HG03457 (cell line): ENCODE measurements around the gene BMP2K.

ENCODE experiments used
- ATAC-seq: cut with Tn5 transposase; IDR thresholded peaks from one replicate; pipeline ENCODE4 v1.9.1; 2021; ENCODE audit warnings: moderate number of reproducible peaks; ENCODE audit not compliant: unreplicated experiment

BMP2K gene

DNA sequence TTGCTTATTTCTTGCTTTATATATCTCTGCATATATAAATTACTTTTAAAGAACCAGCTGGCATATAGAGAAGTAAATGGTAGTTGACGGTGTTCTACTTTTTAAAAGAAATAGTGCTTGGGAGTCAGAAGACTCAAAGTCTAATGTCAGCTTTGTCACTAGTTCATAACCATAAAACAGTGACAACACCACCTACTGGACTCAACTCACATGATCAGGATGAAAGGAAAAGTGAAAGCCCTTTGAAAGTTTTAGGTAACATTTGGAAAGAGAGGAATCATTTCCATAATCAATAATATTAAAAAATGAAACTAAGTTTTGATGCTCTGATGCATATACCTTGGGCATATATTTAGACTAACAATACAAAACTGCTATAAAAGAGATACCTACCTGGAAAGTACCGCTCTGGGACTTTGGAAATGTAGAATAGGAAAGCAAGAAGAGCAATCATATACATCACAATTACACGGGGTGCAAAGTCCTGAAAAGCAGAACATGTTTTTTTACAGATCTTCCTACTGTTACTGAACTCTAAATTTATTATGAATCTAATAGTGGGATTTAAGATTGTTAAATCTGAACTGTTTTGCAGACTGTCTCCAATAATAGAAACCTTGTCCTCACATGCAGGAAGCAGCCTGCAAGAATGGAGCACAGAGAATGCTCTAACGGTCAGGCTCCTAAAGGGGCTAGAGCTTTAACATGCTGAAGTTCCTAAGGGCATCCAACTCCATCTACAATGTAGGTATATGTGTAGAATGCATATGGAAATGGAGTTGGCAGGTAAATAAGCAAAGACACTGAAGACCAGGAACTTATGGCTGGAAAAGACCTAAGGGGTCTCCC is 147.5 kb downstream of the BMP2K start:
- ATAC-seq: no peak

DNA sequence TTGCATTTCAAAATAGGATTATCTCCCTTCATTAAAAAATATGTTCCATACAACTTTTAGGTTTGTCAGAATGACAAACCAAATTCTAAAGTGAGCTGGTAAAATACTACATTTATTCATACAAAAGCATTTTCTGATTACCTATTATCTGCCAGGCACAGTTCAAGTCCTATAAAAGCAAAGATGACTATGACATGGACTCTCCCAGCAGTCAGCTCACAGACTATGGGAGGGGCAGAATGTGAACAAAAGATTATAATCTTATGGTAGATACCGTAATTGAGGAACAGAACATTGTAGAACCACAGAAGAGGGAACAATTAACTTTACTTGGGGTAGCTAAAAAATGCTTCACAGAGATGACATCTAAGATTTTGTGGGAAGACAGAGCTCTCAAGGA is 150.7 kb downstream of the BMP2K start:
- ATAC-seq: no peak

DNA sequence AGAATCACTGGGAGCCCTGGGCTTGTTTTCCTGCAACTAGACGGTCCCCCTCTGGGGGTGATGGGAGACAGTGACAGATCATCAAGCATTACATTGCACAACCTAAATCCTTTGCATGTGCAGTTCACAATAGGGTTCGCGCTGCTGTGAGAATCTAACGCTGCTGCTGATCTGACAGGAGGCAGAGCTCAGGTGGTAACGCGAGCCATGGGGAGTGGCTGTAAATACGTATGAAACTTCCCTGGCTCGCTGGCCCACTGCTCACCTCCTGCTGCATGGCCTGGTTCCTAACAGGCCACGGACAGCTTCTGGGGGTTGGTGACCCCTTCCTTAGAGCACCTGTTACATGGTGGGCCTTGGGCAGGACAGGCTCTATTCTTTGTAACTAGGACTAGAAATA is 152.7 kb downstream of the BMP2K start:
- no peak for ATAC-seq

DNA sequence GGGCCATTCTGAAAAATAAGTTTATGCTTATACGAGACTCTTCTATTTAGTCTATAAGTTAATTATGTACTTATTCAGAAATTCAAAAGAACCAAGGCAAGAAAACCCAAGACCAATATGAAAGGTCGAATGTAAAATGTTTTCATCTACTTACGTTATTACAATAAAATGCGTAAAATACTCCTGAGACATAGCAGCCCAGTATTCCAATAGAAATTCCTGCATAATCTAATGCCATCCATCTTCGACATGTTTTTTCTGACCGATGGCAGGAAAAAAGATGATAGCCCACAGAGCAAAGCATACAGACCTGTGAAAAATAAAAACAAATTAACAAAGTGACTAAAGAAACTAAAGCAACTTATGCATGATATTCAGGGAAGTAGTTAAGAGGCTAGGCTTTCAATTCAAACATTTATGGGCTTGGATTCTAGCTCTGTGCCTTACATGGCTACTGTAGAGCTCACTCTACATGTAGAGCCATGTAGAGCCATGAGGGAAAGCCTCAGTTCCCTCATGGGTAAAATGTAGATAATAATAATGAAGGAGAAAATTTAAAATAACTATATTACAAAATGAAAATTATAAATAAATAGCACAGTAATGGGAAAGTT is 154.0 kb downstream of the BMP2K start:
- ATAC-seq: no peak

DNA sequence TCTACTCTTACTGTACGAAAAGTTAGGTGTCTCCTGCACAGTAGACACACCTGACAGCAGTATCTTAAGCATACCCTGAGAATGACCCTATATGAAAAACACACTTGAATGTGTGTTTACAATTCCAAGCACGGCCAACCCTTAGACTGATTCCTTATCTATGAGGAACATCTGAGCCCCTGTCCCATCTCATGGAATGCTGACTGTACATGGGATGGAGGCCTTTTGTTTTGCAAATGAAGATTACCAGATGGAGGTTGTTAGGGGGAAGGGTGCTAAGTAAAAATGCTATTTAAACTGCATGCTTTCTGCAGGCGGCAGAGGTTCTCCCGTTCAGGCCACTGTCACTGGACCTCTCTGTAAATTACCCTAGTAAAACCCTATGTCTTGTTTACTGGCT is 160.8 kb downstream of the BMP2K start:
- ATAC-seq: no peak

DNA sequence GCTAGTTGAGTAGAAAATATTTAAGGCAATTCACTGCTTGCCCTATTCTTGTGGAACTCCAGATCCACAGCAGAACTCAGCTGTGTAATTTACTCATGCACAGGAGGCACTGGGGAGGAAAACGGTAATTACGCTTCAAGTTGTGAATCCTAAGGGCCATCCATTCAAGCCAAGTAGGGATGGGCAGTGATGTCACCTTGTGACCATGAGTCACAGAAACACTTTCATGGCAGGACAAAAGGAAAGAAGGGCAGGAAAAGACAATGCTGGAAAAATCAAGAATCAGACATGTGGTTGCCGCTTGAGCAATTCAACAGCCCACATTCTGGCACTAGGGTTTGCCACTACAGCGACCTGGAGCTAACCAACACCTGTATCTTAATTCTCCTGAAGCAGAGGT is 161.7 kb downstream of the BMP2K start:
- no peak for ATAC-seq

DNA sequence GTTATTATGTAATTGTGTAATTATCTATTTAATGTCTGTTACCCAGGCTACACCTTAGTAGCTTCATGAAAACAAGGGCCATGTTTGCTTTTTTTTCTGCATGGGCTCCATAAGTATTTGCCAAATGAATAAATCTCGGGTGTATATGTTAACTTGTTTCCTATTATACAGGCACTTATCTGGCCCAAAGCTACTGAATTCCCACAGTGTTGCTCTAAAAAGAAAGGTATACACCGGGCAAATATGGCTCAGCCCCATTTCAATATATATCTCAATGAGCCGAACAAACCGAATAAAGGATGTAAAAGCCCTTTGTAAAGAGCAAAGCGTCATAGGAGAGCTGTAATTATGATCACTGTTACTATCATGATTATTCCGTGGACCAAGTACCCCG is 162.3 kb downstream of the BMP2K start:
- no peak for ATAC-seq

DNA sequence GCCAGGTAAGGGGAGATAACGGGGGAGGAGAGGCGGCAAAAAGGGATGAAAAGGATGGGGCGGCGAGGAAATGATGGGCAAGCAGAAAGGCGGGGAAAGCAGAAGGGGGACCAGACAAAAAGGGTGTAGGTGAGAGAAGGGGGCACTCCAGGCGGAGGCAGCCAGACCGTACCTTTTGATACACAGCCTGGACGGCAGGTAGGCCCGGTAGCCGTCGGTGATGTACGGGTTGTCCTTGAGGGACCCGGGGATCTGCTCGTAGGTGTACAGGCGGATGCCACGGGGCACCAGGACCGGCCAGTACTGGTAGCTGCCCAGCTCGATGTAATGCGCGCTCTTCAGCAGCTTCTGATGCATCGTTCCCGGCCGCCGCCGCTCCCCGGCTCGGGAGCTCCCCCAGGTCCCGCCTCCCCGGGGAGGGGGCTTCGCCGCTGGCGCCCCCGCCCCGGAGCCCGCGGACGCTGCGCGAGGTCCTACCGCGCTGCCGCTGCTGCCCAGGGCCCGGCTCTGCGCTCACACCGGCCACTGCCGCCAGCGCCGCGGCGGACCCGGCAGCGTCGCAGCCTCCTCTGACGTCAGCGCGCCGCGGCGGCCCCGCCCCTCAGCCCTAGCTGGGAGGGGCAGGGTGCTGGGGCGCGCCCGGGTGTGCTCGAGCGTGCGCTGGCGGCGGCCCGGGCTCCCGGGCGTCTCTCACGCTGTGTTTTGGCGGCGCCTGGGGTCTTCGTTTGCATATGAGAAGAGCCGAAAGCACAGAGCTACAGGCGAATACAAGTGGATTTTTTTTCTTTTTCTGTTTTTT is 162.9 kb downstream of the BMP2K start, which contains the start of gene PAQR3:
Gene PAQR3, minus strand, starts transcription at position 571 of the 799 bp plus-strand sequence. Its CDS starts 214 bp downstream, at position 357.
- peak; percentile 97 for ATAC-seq

DNA sequence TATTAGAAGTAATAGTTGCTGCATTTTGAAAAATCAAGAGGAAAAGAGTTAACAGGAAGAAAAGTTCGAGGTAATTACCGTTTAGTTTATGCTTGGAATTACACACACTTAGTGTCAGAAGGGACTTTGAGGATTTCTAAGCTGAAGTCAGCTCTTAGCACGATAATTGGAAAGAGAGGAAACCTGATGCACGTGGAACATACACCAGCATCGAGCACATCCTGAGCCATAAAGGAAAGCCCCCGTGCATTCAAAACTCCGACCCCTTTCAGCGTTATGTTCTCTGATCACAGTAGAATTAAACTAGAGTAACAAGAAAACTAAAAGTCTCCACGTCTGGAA is 163.5 kb downstream of the BMP2K start:
- ATAC-seq: peak; percentile 13

DNA sequence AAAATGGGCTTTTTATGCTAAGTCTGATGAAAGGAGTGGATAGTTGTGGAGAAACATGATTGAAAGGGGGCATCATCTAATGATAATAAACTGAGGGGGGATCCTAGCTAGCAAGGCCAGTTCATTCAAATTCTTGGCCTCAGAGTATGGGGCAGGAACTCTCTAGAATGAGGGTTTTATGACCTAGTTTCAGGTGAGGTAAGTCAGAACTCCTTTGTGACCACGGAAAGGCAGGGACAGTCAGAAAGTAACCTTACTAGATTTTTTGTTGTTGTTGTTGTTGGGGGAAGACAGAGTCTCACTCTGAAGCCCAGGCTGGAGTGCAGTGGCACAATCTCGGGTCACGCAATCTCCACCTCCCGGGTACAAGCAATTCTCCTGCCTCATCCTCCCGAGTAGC is 164.6 kb downstream of the BMP2K start:
- no peak for ATAC-seq

DNA sequence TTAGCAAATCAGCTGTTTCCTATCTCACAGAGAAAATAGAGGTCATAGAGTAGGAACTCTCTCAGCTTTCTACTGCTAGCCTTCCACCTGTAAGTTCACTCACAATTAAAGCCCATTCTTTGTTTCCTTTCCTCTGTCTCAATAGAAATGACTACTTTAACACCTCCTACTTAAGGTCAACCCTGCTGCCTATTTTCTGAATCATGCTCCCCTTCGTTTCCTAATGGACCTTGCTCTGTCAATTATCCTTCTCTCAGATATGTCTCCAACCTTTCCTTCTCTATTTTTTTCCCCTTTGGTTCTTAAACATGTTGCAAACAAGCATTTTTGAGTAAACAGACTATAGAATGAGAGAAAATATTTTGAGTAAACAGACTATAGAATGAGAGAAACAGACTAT is 168.2 kb downstream of the BMP2K start:
- ATAC-seq: no peak

DNA sequence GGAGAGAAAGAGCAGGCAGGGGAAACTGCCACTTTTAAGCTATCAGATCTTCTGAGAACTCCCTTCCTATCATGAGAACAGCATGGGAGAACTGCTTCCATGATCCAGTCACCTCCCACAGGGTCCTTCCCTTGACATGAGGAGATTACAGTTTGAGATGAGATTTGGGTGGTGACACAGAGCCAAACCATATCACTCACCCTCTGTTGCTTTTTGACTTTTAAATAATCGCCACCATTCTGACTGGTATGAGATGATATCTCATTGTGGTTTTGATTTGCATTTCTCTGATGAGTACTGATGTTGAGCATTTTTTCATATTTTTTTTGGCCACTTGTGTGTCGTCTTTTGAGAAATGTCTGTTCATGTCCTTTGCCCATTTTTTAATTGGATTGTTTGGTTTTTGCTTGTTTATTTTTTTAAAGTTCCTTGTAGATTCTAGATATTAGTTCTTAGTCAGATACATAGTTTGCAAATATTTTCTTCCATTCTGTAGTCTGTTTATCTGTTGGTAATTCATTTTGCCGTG is 169.6 kb downstream of the BMP2K start:
- ATAC-seq: no peak

DNA sequence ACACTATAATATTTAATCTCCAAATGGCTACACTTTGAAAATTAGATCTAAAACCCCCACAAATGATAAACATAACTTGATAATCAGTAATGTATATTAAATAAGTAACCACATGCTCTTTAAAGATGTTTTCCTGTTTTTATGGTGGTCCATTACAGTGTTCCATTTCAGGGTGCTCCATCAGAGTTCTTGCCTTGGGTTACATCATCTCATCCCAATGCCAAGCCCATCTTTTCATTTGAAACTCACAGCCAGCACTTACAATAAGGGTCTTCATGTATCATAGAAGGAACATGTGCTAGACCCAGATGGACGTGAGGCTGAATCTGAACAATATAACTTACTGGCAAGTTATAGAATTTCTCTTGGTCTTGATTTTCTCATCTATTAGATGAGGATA is 173.6 kb downstream of the BMP2K start:
- no peak for ATAC-seq

DNA sequence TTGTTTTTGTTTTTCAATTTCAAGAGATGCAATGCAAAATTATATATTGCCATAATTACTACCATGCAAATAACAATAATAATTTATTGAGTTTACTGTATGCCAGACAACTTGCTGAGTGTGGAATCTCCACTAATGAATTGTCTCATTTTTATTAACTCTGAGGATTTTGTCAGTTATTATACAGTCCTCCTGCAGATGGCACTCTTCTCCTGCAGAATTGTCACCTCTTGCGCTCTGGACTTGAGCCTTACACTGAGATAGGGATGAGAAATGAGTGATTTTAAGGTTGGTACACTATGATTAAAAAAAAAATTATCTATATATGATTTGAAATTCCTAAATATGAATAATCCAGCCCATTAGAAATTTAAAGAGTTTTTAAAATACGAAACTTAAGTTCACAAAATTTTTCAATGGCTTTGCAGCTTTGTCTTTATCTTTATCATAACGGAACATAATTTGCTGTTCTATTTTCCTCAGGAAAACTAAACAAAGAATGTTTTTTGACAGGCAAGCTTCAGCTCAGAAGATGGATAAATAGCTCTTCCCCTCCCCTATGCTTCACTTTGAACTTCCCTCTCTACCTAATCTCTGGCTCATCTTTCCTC is 175.8 kb downstream of the BMP2K start:
- peak; percentile 58 for ATAC-seq

DNA sequence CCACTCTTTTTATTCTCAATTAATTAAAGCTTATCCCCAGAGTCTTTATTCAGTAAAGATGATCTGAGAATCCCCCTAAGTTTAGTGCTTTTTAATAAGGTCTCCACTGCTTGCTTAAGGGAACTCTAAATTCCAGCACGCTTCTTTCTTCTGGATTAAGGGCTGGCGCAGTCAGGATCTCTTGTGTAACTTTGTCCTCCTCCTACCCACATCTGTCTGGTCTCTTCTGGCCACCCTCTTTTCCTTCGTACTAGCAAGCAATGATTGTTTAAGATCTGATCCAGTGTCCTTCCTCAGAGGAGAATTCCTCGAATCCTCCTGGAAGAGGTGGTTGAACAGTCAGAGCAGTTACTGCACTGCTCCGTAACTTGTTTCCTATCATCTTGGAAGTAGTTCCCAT is 177.1 kb downstream of the BMP2K start:
- no peak for ATAC-seq

DNA sequence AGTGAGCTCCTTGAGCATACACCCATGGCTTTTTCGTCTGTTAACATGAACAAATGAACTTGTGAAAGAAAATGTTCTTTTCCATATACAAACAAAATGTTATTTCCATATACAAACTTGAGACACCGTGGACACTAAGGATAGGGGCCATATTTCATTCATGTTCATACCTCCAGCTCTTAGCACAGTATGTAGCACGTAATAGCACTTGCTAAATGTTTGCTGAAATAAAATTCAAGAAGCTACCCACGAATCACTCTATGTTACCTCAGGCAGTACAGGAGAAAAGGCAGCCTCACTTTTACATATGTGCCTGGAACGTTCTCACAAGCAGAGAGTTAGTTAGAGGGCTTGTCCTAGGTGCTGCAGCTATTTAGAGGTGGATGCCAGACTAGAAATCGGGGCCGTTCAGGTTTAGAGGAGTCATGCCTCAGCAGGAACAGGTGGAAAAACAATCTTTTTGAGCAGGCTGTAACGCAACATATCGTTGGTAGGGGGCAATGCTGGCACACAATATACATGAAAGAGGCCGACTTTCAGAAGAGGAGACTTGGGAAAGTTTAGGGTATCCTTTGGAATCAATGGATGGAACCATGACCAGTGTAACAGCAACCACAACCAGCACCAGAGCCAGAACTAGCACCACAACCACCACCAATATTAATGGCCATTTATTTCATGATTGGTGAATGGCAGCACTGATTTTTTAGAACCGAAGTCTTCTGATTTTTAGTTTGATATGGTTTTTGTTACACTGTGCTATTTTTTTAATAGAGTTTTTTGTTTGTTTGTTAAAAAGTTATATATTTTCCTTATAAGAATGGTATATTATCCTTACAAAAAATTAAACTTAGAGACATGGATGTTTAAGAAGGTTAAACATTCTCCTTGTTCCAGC is 177.9 kb downstream of the BMP2K start:
- ATAC-seq: no peak

DNA sequence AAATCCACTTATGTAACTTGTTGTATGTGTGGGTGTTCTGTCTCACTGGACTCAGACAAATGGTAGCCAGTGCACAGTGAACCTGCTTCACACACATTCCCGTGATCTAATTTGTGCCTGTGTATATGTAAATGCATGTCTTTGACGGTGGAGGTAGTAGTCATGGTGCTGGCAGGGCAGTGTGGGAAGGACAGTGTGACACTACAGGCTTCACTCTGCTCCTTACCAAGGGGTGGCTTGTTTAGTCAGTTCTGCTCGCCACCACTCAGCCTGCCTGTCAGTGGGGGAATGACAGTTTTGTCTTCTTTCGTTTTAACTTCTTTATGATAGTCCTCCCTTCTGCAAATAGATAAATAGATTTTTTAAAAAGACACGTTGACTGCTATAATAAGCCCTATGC is 180.8 kb downstream of the BMP2K start:
- no peak for ATAC-seq

DNA sequence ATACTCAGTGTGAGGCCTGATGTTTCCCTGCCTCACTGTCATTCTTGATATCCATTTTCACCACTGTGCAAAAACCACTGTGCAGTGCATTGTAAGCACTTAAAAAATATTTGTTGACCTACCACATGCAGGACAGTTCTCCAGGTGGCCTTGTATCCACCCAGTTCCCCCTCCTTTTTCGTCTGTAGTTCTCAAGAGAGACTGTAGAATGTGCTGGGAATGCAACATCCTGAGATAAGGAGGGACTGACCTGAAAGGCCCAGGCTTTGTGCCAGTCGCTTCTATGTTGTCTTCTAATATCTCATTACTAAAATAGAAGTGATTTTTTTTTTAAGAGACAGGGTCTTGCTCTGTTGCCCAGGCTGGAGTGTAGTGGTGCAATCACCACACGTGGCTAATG is 184.8 kb downstream of the BMP2K start:
- ATAC-seq: no peak
